K562 (cell line): ENCODE results near the gene TMEM255A. TPM values are rescaled to one million over a fixed set of nuclear protein-coding genes. Genes with fewer than 3 reads are reported as not detected.

Experiments
- ATAC-seq: fragments of 200-7000 bp; cut with Tn5 transposase; 3 replicates; pipeline ENCODE4 v1.9.1; 2020; ENCODE audit warnings: moderate library complexity
- BruUV-seq: library from RNA; stranded (reverse); fragments of 400-500 nt; replicated peaks from 2 replicates; lab custom pipeline; 2021; lab: Mats Ljungman, UMichigan
- CTCF ChIA-PET: fragments of 300-600 bp; formaldehyde crosslinking; extraction: SDS; loops from one replicate; lab custom pipeline; 2021; ENCODE audit warnings: low intra/inter-chr PET ratio; lab: Yijun Ruan, JAX
- POLR2A ChIA-PET: fragments of 300-600, 350-650 bp; sonication (Branson Sonifier 250); formaldehyde crosslinking; extraction: SDS; loops from one replicate; lab custom pipeline; 2021; ENCODE audit warnings: antibody characterized with exemption, inconsistent platforms; lab: Yijun Ruan, JAX
- DNase-seq, 4 experiments: peaks; one replicate each; pipeline versions ENCODE4 v3.0.0 to v3.0.0-alpha.2; 2011 to 2018; ENCODE audit warnings: low spot score in 3 of 4, mixed read lengths in 3 of 4; ENCODE audit errors: extremely low read depth in 1 of 4
- FAIRE-seq: peaks from 2 replicates; lab custom pipeline; 2011; peaks lifted over from hg19 to GRCh38; lab: Jason Lieb, UNC
- H2AFZ ChIP-seq: 2 replicates; pipeline ENCODE4 v1.6.0; 2011; ENCODE audit warnings: low read depth, low read length, control low read depth, inconsistent platforms
- H3K27ac ChIP-seq: fragments of 200-600 bp; 3 replicates; pipeline ENCODE4 v1.8.0; 2011; ENCODE audit warnings: low read depth, mild to moderate bottlenecking, control low read depth, inconsistent platforms, low read length, moderate library complexity, mixed read lengths; ENCODE audit errors: extremely low read depth
- H3K27me3 ChIP-seq, 2 experiments: fragments of 300-600 bp in 1 of 2; 2 replicates in 1 of 2; 3 replicates in 1 of 2; pipeline versions ENCODE4 v1.6.0 to v1.8.0; 2011; ENCODE audit warnings: inconsistent platforms in 2 of 2, low read length in 2 of 2, mild to moderate bottlenecking in 1 of 2, mixed read lengths in 1 of 2, moderate library complexity in 1 of 2; ENCODE audit not compliant: control insufficient read depth in 2 of 2, insufficient read depth in 2 of 2
- H3K36me3 ChIP-seq: fragments of 300-600 bp; 3 replicates; pipeline ENCODE4 v1.8.0; 2011; ENCODE audit warnings: mild to moderate bottlenecking, low read length, inconsistent platforms; ENCODE audit not compliant: control insufficient read depth, insufficient read depth
- H3K4me1 ChIP-seq, 2 experiments: fragments of 200-600 bp in 1 of 2; replicated peaks in 1 of 2; 2 replicates in 1 of 2; 3 replicates in 1 of 2; pipeline versions ENCODE4 v1.5.1 to v1.8.0; 2011; ENCODE audit warnings: inconsistent platforms in 2 of 2, low read length in 2 of 2, mild to moderate bottlenecking in 1 of 2, mixed read lengths in 1 of 2, moderate library complexity in 1 of 2; ENCODE audit not compliant: control insufficient read depth in 2 of 2, insufficient read depth in 2 of 2
- H3K4me2 ChIP-seq: 2 replicates; pipeline ENCODE4 v1.6.1; 2011; ENCODE audit warnings: low read length, control low read depth, inconsistent platforms, mixed read lengths; ENCODE audit not compliant: insufficient read depth
- H3K4me3 ChIP-seq: fragments of 200-600 bp; sonication (generic), shearing (Covaris generic); 2 replicates; pipeline ENCODE4 v1.5.1; 2016; ENCODE audit warnings: control low read depth, inconsistent platforms
- H3K79me2 ChIP-seq: fragments of 200-600 bp; 3 replicates; pipeline ENCODE4 v1.8.0; 2011; ENCODE audit warnings: low read length, inconsistent platforms; ENCODE audit not compliant: control insufficient read depth, insufficient read depth
- H3K9ac ChIP-seq, 2 experiments: 2 replicates each; pipeline versions ENCODE4 v1.6.0 to v1.6.1; 2011; ENCODE audit warnings: low read depth in 2 of 2, low read length in 2 of 2, control low read depth in 1 of 2, inconsistent platforms in 1 of 2, mild to moderate bottlenecking in 1 of 2, mixed read lengths in 1 of 2; ENCODE audit not compliant: insufficient read depth in 1 of 2
- H3K9me1 ChIP-seq: one replicate; pipeline ENCODE4 v1.6.0; 2011; ENCODE audit warnings: inconsistent platforms, mild to moderate bottlenecking, low read length, moderate library complexity; ENCODE audit not compliant: control insufficient read depth, insufficient read depth
- H3K9me3 ChIP-seq: replicated peaks from 2 replicates; pipeline ENCODE4 v1.5.1; 2011; ENCODE audit warnings: low read depth, low read length, inconsistent platforms; ENCODE audit not compliant: control insufficient read depth, insufficient read depth
- H4K20me1 ChIP-seq: replicated peaks from 2 replicates; pipeline ENCODE4 v1.6.1; 2011; ENCODE audit warnings: low read length, inconsistent platforms, mixed read lengths; ENCODE audit not compliant: control insufficient read depth, insufficient read depth
- CTCF ChIP-seq, 3 experiments: IDR thresholded peaks in 2 of 3; conservative IDR thresholded peaks in 1 of 3; 2 replicates each; pipeline ENCODE4 v1.5.1; 2011 to 2012; ENCODE audit warnings: low read length in 3 of 3, mild to moderate bottlenecking in 3 of 3, control low read depth in 2 of 3, improper control_type of control experiment in 1 of 3, inconsistent platforms in 1 of 3, low read depth in 1 of 3, mixed read lengths in 1 of 3, moderate library complexity in 1 of 3; ENCODE audit not compliant: insufficient read depth in 2 of 3
- MCM3 ChIP-seq: fragments of 450-650 bp; IDR thresholded peaks from 2 replicates; pipeline ENCODE4 v1.6.1; 2016
- NFATC3 ChIP-seq: fragments of 450-650 bp; IDR thresholded peaks from 2 replicates; pipeline ENCODE4 v1.6.1; 2017; ENCODE audit warnings: mild to moderate bottlenecking
- RAD21 ChIP-seq, 2 experiments: fragments of 250-450 bp in 1 of 2; fragments of 450-650 bp in 1 of 2; sonication (Bioruptor Pico) in 1 of 2; formaldehyde crosslinking in 1 of 2; IDR thresholded peaks in 1 of 2; conservative IDR thresholded peaks in 1 of 2; 2 replicates each; pipeline versions ENCODE4 v1.4.0 to v1.8.0; 2020 to 2022; ENCODE audit warnings: mild to moderate bottlenecking in 2 of 2, moderate library complexity in 1 of 2
- TCF7L2 ChIP-seq: fragments of 150-350 bp; IDR thresholded peaks from 2 replicates; pipeline ENCODE4 v1.6.1; 2016; ENCODE audit warnings: low read depth, mild to moderate bottlenecking, low read length, moderate library complexity
- ZBED1 ChIP-seq: IDR thresholded peaks from 2 replicates; pipeline ENCODE4 v1.6.1; 2014
- ZBTB17 ChIP-seq: fragments of 450-650 bp; formaldehyde crosslinking; IDR thresholded peaks from 2 replicates; pipeline ENCODE4 v1.4.0; 2020; ENCODE audit warnings: mild to moderate bottlenecking
- ZNF143 ChIP-seq: sonication (generic); formaldehyde crosslinking; IDR thresholded peaks from 2 replicates; pipeline ENCODE4 v1.9.0; 2022; ENCODE audit warnings: mild to moderate bottlenecking, missing genetic modification reagents
- WGBS: fragments of 100-300 bp; shearing (Covaris generic); methylation state at CpG from one replicate; pipeline ENCODE4 v1.1.6; 2016; ENCODE audit warnings: low coverage, mixed read lengths; ENCODE audit not compliant: insufficient coverage; ENCODE audit errors: missing lambda C conversion rate; 5-methylcytosine and 5-hydroxymethylcytosine counted together
- in situ Hi-C: fragments of 300-500 bp; cut with MboI; formaldehyde crosslinking; loops from 4 replicates; pipeline ENCODE4 v1.15.0; 2018; ENCODE audit warnings: inconsistent platforms, mixed read lengths
- intact Hi-C: fragments of 100-400 bp; cut with micrococcal nuclease; formaldehyde crosslinking; loops from 2 replicates; pipeline ENCODE4 v1.14.2; 2022
- polyA plus RNA-seq, 8 experiments: library from polyadenylated mRNA; depleted of rRNA in 4 of 8; stranded (reverse) in 5 of 8; unstranded in 3 of 8; fragments of >200 nt; fragmentation: Nextera tagmentation in 2 of 8; fragmentation: Illumina TruSeq in 1 of 8; extraction: Ambion mirVana in 2 of 8; extraction: Trizol in 1 of 8; gene quantifications; 2 replicates each; pipeline versions ENCODE4 v1.2.1 to v1.2.3, GENCODE V29; 2011 to 2014; ENCODE audit warnings: inconsistent platforms in 1 of 8, missing spikeins in 1 of 8
- total RNA-seq, 7 experiments: library from RNA; depleted of rRNA in 6 of 7; stranded (reverse); fragments of >200 nt in 6 of 7; fragmentation: Illumina TruSeq in 2 of 7; extraction: Trizol in 2 of 7; gene quantifications; 2 replicates each; pipeline versions ENCODE4 v1.2.1 to v1.2.3, GENCODE V29; 2011 to 2021; ENCODE audit warnings: low replicate concordance in 1 of 7

The TMEM255A gene
- total and polyA plus RNA-seq, 9 of the 15 experiments (the other 6 are each of a cell fraction or from before 2014, with no cell fraction given) = 0.01 TPM; not detected in 8

GRCh38 chrX:120299928-120300327 lies 11.3 kb downstream of the TMEM255A start:
- Histone ChIP-seq H3K9ac (no peak overlapping the region), H3K36me3 (no peaks in the 10 kb centered on the region), H3K9me1 (no peaks in the 10 kb centered on the region), H3K9me3 (no peaks in the 10 kb centered on the region), H3K27me3 (no peaks in the 10 kb centered on the region), H3K4me1 (peaks cover 0 to 3% of the 10 kb centered on the region in 2 experiments; a peak in 2 of 5 replicates), H4K20me1 (no peaks in the 10 kb centered on the region), H3K4me3 (no peak overlapping the region), H3K79me2 (no peaks in the 10 kb centered on the region), H3K4me2 (no peak overlapping the region), H3K27ac (no peak overlapping the region), H2AFZ (no peak overlapping the region)
- POLR2A ChIA-PET = interaction anchor here (1.4 kb wide), 1 partner anchor 12 kb away, joined by 6 read pairs; no protein-coding TSS in a partner anchor
- in situ Hi-C loops (no loop called here), intact Hi-C loops (loop anchor here (5.0 kb wide), 1 partner anchor 48 kb away; the partner anchor contains the start of gene ZBTB33)
- peak in 2 of 4 experiments; percentile 12 to 30 for DNase-seq
- CTCF ChIA-PET = no interaction called here
- peak; percentile 78 for ATAC-seq
- TF ChIP-seq CTCF (IDR thresholded peaks at IDR 0.05 in 2 of 3, conservative IDR thresholded peaks at IDR 0.05 in 1 of 3; ENCODE audit: insufficient read depth in 2 of 3, low read depth in 1 of 3, low read length in 3 of 3) (peak; percentile 35 to 43 (median 35); a peak in 4 of 6 replicates), ZBED1 (no peak), RAD21 (CRISPR knock-in tag; conservative IDR thresholded peaks at IDR 0.05 in 1 of 2, IDR thresholded peaks at IDR 0.05 in 1 of 2) (peak; percentile 9 to 64; a peak in 2 of 4 replicates), TCF7L2 (no peak), MCM3 (no peak), ZNF143 (CRISPR knock-in tag) (no peak), NFATC3 (no peak), ZBTB17 (no peak)
- no peak for FAIRE-seq
- no TSS peak for BruUV-seq
- WGBS = 32% methylated on average over 2 of the region's 2 CpGs
